Measurements from ENCODE around the gene WHRN. TPM values are rescaled to one million over a fixed set of nuclear protein-coding genes. Genes with fewer than 3 reads are reported as not detected.

The WHRN gene
- total RNA-seq, 1 donor from 2014 or later: 0.80 TPM

DNA sequence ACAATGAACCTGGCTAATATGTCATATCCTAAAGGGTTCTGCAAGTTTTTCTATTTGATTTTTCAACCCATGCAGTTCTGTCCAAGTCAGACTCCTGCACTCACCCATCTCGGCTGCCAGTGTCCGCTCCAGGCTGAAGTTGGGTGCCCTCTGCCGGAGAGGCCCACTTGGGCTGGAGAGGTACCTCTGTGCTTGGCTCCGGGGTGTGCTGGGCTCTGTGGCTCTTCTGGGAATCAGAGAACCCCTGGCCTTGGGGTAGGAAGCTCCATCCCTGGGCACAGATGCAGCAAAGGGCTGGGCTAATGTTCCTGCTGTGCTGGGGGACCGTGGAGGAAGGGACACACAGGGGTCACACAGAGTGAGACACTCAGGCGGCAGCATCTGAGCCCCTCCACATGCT lies 149.5 kb downstream of the WHRN start:
- Histone ChIP-seq H3K9me3 (replicated peaks) (no peaks in the 10 kb centered on the region), H3K4me1 (no peaks in the 10 kb centered on the region), H3K4me3 (no peak overlapping the region), H3K27ac (replicated peaks) (no peak overlapping the region), H3K36me3 (peaks cover 86% of the 10 kb centered on the region), H3K27me3 (ENCODE audit: low read depth) (no peaks in the 10 kb centered on the region)
- TF ChIP-seq, protein P1, sequence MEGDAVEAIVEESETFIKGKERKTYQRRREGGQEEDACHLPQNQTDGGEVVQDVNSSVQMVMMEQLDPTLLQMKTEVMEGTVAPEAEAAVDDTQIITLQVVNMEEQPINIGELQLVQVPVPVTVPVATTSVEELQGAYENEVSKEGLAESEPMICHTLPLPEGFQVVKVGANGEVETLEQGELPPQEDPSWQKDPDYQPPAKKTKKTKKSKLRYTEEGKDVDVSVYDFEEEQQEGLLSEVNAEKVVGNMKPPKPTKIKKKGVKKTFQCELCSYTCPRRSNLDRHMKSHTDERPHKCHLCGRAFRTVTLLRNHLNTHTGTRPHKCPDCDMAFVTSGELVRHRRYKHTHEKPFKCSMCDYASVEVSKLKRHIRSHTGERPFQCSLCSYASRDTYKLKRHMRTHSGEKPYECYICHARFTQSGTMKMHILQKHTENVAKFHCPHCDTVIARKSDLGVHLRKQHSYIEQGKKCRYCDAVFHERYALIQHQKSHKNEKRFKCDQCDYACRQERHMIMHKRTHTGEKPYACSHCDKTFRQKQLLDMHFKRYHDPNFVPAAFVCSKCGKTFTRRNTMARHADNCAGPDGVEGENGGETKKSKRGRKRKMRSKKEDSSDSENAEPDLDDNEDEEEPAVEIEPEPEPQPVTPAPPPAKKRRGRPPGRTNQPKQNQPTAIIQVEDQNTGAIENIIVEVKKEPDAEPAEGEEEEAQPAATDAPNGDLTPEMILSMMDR (IDR thresholded peaks at IDR 0.05; ENCODE audit: borderline replicate concordance): no peak
- no peak for DNase-seq
- intact Hi-C loops (cut with micrococcal nuclease): no loop called here

Other genes starting within 250 kb of the WHRN start
- gene ORM1, start 182.4 kb downstream of the WHRN start, total RNA-seq: not detected
- gene ORM2, start 175.6 kb downstream of the WHRN start, total RNA-seq: not detected
- 6.3 TPM for gene AKNA, start 117.5 kb downstream of the WHRN start, total RNA-seq
- 81.1 TPM for gene ATP6V1G1, start 82.3 kb upstream of the WHRN start, total RNA-seq
- gene TMEM268, start 105.8 kb upstream of the WHRN start, total RNA-seq: 3.5 TPM
- not detected for gene TEX53, start 152.3 kb upstream of the WHRN start, total RNA-seq
- not detected for gene TEX48, start 176.7 kb upstream of the WHRN start, total RNA-seq